Stomach (tissue), 4 donors: Measurements from ENCODE around the gene ARHGEF39.

ENCODE experiments used
- CTCF ChIP-seq, 7 experiments: fragments of 450-650 bp in 4 of 7; fragments of 200-600 bp in 3 of 7; sonication (generic) in 3 of 7; IDR thresholded peaks; one replicate each; pipeline ENCODE4 v1.5.1; 2016 to 2019; ENCODE audit warnings: antibody characterized with exemption in 7 of 7, control low read depth in 2 of 7, mild to moderate bottlenecking in 1 of 7
- EP300 ChIP-seq: sonication (generic); formaldehyde crosslinking; IDR thresholded peaks from one replicate; pipeline ENCODE4 v1.6.1; 2017; ENCODE audit warnings: antibody characterized with exemption
- POLR2A ChIP-seq, 4 donors: fragments of 450-650 bp; IDR thresholded peaks; one replicate each; pipeline ENCODE4 v1.6.1; 2016; ENCODE audit warnings: antibody characterized with exemption in 4 of 4, control low read depth in 2 of 4, mild to moderate bottlenecking in 1 of 4, moderate library complexity in 1 of 4
- POLR2AphosphoS5 ChIP-seq, 3 donors: sonication (generic); formaldehyde crosslinking; IDR thresholded peaks; one replicate each; pipeline ENCODE4 v1.6.1; 2016; ENCODE audit warnings: antibody characterized with exemption in 3 of 3

- no peak for TF ChIP-seq POLR2A (IDR thresholded peaks at IDR 0.05)
- no peak for TF ChIP-seq CTCF (IDR thresholded peaks at IDR 0.05)
- TF ChIP-seq EP300 = no peak
- no peak for TF ChIP-seq POLR2AphosphoS5 (IDR thresholded peaks at IDR 0.05)
Measured at GRCh38 chr9:35700942-35701341, 35.9 kb upstream of the ARHGEF39 start.
